HG03460 (cell line): ENCODE data around the gene PHC2.

Source experiments
- ATAC-seq: cut with Tn5 transposase; IDR thresholded peaks from one replicate; pipeline ENCODE4 v1.9.1; 2021; ENCODE audit not compliant: unreplicated experiment

PHC2 gene

GRCh38 chr1:33274446-33274845, 156.4 kb downstream of the PHC2 start:
- no peak for ATAC-seq

- ATAC-seq, result no peak
These were observed 156.9 kb downstream of the PHC2 start for GRCh38 chr1:33273961-33274371.
